Fibroblast of skin of right quadriceps (primary cell): Measurements from ENCODE around the gene RBM14.
A peak's percentile ranks its signal among the peaks of the same experiment; 100 is the strongest.
"Not testable (repeated sequence)": the region's sequence is repeated elsewhere in the genome, so short reads cannot be mapped to it uniquely, and the experiment has no call there.

Source experiments
- DNase-seq: peaks from one replicate; pipeline ENCODE4 v3.0.0-alpha.2; 2013

The RBM14 gene

GRCh38 chr11:66600219-66600618, 16.2 kb upstream of the RBM14 start:
- DNase-seq = no peak

- DNase-seq = no peak
Measured at GRCh38 chr11:66600631-66601233, 15.7 kb upstream of the RBM14 start.

- DNase-seq = no peak
Measured at GRCh38 chr11:66603072-66603471, 13.4 kb upstream of the RBM14 start.

GRCh38 chr11:66604155-66604554, 12.3 kb upstream of the RBM14 start:
- DNase-seq = no peak

- not testable (repeated sequence) for DNase-seq
Measured at GRCh38 chr11:66606608-66607007, 9.8 kb upstream of the RBM14 start.

- peak; percentile 69 for DNase-seq
Measured at GRCh38 chr11:66607126-66607834, 9.2 kb upstream of the RBM14 start.

GRCh38 chr11:66609721-66610617, 6.5 kb upstream of the RBM14 start:
- DNase-seq = no peak

- DNase-seq = no peak
Measured at GRCh38 chr11:66612458-66612857, 4.0 kb upstream of the RBM14 start.

- DNase-seq = no peak
Measured at GRCh38 chr11:66614073-66614472, 2.4 kb upstream of the RBM14 start.

- no peak for DNase-seq
Measured at GRCh38 chr11:66617155-66617834, 865 bp downstream of the RBM14 start.

GRCh38 chr11:66619080-66619554, 2.7 kb downstream of the RBM14 start:
- DNase-seq = peak; percentile 28

- DNase-seq = no peak
Measured at GRCh38 chr11:66624450-66624849, 8.0 kb downstream of the RBM14 start.

GRCh38 chr11:66625041-66625751, 8.8 kb downstream of the RBM14 start:
- no peak for DNase-seq

GRCh38 chr11:66625752-66626149, 9.3 kb downstream of the RBM14 start:
- no peak for DNase-seq

GRCh38 chr11:66626382-66626781, 10.0 kb downstream of the RBM14 start:
- no peak for DNase-seq

GRCh38 chr11:66626926-66627325, 10.5 kb downstream of the RBM14 start:
- DNase-seq = no peak

GRCh38 chr11:66628061-66628603, 11.7 kb downstream of the RBM14 start:
- DNase-seq = no peak

GRCh38 chr11:66629356-66629755, 12.9 kb downstream of the RBM14 start:
- DNase-seq = no peak

- no peak for DNase-seq
Measured at GRCh38 chr11:66631883-66632282, 15.5 kb downstream of the RBM14 start.

- no peak for DNase-seq
Measured at GRCh38 chr11:66632952-66633351, 16.5 kb downstream of the RBM14 start.

- no peak for DNase-seq
Measured at GRCh38 chr11:66636411-66636810, 20.0 kb downstream of the RBM14 start.

GRCh38 chr11:66637557-66638176, 21.2 kb downstream of the RBM14 start:
- DNase-seq = no peak
